Loucy (cell line): ENCODE data around the gene CLPSL2.

Experiments
- H2AFZ ChIP-seq: fragments of 200-600 bp; sonication (generic); 2 replicates; pipeline ENCODE4 v1.6.0; 2016; ENCODE audit warnings: antibody characterized with exemption, mild to moderate bottlenecking, low read length, moderate library complexity
- H3F3A ChIP-seq: fragments of 200-600 bp; 2 replicates; pipeline ENCODE4 v1.6.0; 2016; ENCODE audit warnings: antibody characterized with exemption, low read depth, mild to moderate bottlenecking
- H3K27me3 ChIP-seq: fragments of 200-600 bp; sonication (generic); 2 replicates; pipeline ENCODE4 v1.6.1; 2014; ENCODE audit warnings: low read length, mild to moderate bottlenecking; ENCODE audit not compliant: insufficient read depth, poor library complexity, severe bottlenecking
- H3K36me3 ChIP-seq: fragments of 200-600 bp; sonication (generic); 2 replicates; pipeline ENCODE4 v1.6.1; 2016; ENCODE audit warnings: low read length; ENCODE audit not compliant: insufficient read depth
- H3K4me1 ChIP-seq: fragments of 200-600 bp; sonication (generic); 2 replicates; pipeline ENCODE4 v1.5.1; 2014; ENCODE audit warnings: low read length, mild to moderate bottlenecking; ENCODE audit not compliant: insufficient read depth, poor library complexity, severe bottlenecking
- H3K4me2 ChIP-seq: fragments of 200-600 bp; sonication (generic); 2 replicates; pipeline ENCODE4 v1.6.0; 2014; ENCODE audit warnings: antibody characterized with exemption, low read length, low read depth, mild to moderate bottlenecking; ENCODE audit not compliant: poor library complexity, severe bottlenecking
- H3K4me3 ChIP-seq: fragments of 200-600 bp; sonication (generic); 2 replicates; pipeline ENCODE4 v1.5.1; 2014; ENCODE audit warnings: low read length, mild to moderate bottlenecking, mixed read lengths; ENCODE audit not compliant: poor library complexity, severe bottlenecking
- H3K79me2 ChIP-seq: fragments of 200-600 bp; sonication (generic); 2 replicates; pipeline ENCODE4 v1.6.1; 2014; ENCODE audit warnings: low read length; ENCODE audit not compliant: insufficient read depth
- H3K9ac ChIP-seq: fragments of 200-600 bp; sonication (generic); 2 replicates; pipeline ENCODE4 v1.6.0; 2014; ENCODE audit warnings: mild to moderate bottlenecking, low read depth, low read length, moderate library complexity; ENCODE audit not compliant: poor library complexity, severe bottlenecking
- H3K9me2 ChIP-seq: fragments of 200-600 bp; sonication (generic); replicated peaks from 2 replicates; pipeline ENCODE4 v1.6.1; 2016; ENCODE audit warnings: low read depth, low read length, mixed read lengths
- H3K9me3 ChIP-seq: fragments of 200-600 bp; sonication (generic); 2 replicates; pipeline ENCODE4 v1.6.1; 2014; ENCODE audit warnings: mild to moderate bottlenecking, antibody characterized with exemption, low read length, low read depth; ENCODE audit not compliant: insufficient read depth
- H4K20me1 ChIP-seq: fragments of 200-600 bp; sonication (generic); 2 replicates; pipeline ENCODE4 v1.6.0; 2014; ENCODE audit warnings: antibody characterized with exemption, low read length, mild to moderate bottlenecking; ENCODE audit not compliant: insufficient read depth, poor library complexity, severe bottlenecking
- CTCF ChIP-seq: fragments of 200-600 bp; sonication (generic); conservative IDR thresholded peaks from 2 replicates; pipeline ENCODE4 v1.5.1; 2014; ENCODE audit warnings: mild to moderate bottlenecking, antibody characterized with exemption, low read length
- EZH2phosphoT487 ChIP-seq: fragments of 200-600 bp; IDR thresholded peaks from 2 replicates; pipeline ENCODE4 v1.6.1; 2018; ENCODE audit warnings: antibody characterized with exemption, mild to moderate bottlenecking, moderate library complexity, borderline replicate concordance

CLPSL2 gene

GRCh38 chr6:35808688-35809087, 32.3 kb downstream of the CLPSL2 start:
- H3K9ac ChIP-seq: no peak overlapping the region
- no peak overlapping the region for H2AFZ ChIP-seq
- no peaks in the 10 kb centered on the region for H3K36me3 ChIP-seq
- no peaks in the 10 kb centered on the region for H3K4me1 ChIP-seq
- no peak overlapping the region for H3K4me3 ChIP-seq
- H3K27me3 ChIP-seq: no peaks in the 10 kb centered on the region
- no peaks in the 10 kb centered on the region for H4K20me1 ChIP-seq
- H3F3A ChIP-seq: no peaks in the 10 kb centered on the region
- H3K79me2 ChIP-seq: no peaks in the 10 kb centered on the region
- no peak overlapping the region for H3K4me2 ChIP-seq
- H3K9me3 ChIP-seq: no peaks in the 10 kb centered on the region
- H3K9me2 ChIP-seq: no peaks in the 10 kb centered on the region
- TF ChIP-seq EZH2phosphoT487: no peak
- no peak for TF ChIP-seq CTCF

- no peaks in the 10 kb centered on the region for H3K9me3 ChIP-seq
- TF ChIP-seq CTCF (no peak), EZH2phosphoT487 (no peak)
- no peaks in the 10 kb centered on the region for H3K27me3 ChIP-seq
- no peak overlapping the region for H2AFZ ChIP-seq
- H3K9ac ChIP-seq: no peak overlapping the region
- H4K20me1 ChIP-seq: no peaks in the 10 kb centered on the region
- no peaks in the 10 kb centered on the region for H3F3A ChIP-seq
- no peaks in the 10 kb centered on the region for H3K9me2 ChIP-seq
- no peaks in the 10 kb centered on the region for H3K36me3 ChIP-seq
- no peaks in the 10 kb centered on the region for H3K79me2 ChIP-seq
- no peak overlapping the region for H3K4me2 ChIP-seq
- no peak overlapping the region for H3K4me3 ChIP-seq
- H3K4me1 ChIP-seq: no peaks in the 10 kb centered on the region
Measured at GRCh38 chr6:35809809-35810208, 33.4 kb downstream of the CLPSL2 start.

GRCh38 chr6:35810971-35811698, 34.7 kb downstream of the CLPSL2 start:
- Histone ChIP-seq H3K4me1 (no peaks in the 10 kb centered on the region), H3K9me2 (no peaks in the 10 kb centered on the region), H3K36me3 (no peaks in the 10 kb centered on the region), H3K9ac (no peak overlapping the region), H2AFZ (no peak overlapping the region; the same call in 1 of the 2 replicates), H3F3A (no peaks in the 10 kb centered on the region), H3K9me3 (no peaks in the 10 kb centered on the region), H4K20me1 (no peaks in the 10 kb centered on the region), H3K79me2 (no peaks in the 10 kb centered on the region), H3K4me2 (no peak overlapping the region), H3K27me3 (no peaks in the 10 kb centered on the region), H3K4me3 (no peak overlapping the region)
- TF ChIP-seq CTCF: no peak
- TF ChIP-seq EZH2phosphoT487: no peak
